Measurements from ENCODE around the gene LGALS1. TPM values are rescaled to one million over a fixed set of nuclear protein-coding genes. Genes with fewer than 3 reads are reported as not detected.

LGALS1 gene
- polyA plus RNA-seq, 1 donor (not counting 4 experiments of a cell fraction or from before 2014, with no cell fraction given), result 2,086 TPM

DNA sequence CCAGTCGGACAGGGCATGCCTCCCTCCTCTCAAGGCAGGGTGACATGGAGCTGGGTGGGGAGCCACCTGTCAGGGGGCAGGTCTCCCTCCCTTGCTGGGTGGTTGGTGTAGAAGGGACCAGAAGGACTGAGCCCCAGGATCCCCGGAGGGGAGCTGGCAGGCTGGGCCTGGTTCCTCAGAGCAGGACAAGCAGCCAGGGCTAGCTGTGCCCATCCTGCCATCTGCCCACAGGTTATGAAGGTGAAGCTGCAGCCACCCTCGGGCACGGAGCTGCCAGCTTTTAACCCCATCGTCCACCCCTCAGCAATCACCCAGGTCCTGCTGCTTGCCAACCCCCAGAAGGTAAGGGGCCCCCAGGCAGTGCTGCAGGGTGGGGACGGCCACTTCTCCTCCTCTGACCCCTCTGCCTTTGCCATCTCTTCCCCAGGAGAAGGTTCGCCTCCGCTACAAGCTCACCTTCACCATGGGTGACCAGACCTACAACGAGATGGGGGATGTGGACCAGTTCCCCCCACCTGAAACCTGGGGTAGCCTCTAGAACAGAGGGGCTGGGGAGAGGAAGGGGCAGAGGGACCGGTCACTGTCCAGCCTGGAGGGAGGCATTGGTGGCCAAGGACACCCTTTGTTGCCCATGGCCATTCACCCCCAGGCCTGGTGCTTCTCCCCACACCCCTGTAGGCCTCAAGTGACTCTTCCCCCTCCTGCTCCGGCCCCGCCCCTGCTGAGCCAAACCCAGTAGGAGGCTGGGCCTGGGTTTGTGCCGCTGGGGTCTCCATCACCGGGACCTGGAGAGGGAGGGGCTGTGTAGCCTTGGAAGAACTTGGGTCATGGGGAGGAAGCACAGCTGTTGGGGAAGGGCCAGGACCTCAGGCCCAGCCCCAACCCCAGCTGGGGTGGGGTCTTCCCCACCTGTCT, 43.0 kb upstream of the LGALS1 start:
- Histone ChIP-seq H3K9ac (ENCODE audit: control insufficient read depth, extremely low read depth, insufficient read depth, low read length) (no peak overlapping the region), H3K4me3 (ENCODE audit: control insufficient read depth in 2 of 3, extremely low read depth in 1 of 3, insufficient read depth in 2 of 3, low read depth in 1 of 3, low read length in 3 of 3) (no peak overlapping the region), H3K9me1 (ENCODE audit: control insufficient read depth, extremely low read depth, insufficient read depth, low read length) (no peaks in the 10 kb centered on the region), H3K27ac (ENCODE audit: control insufficient read depth, insufficient read depth, low read length) (no peak overlapping the region), H3K79me2 (ENCODE audit: control insufficient read depth, insufficient read depth, low read length) (no peaks in the 10 kb centered on the region), H3K4me1 (ENCODE audit: control insufficient read depth, extremely low read depth, insufficient read depth, low read length) (peaks cover 7% of the 10 kb centered on the region), H3K27me3 (ENCODE audit: control insufficient read depth, extremely low read depth, insufficient read depth, low read length) (no peaks in the 10 kb centered on the region), H3K9me3 (ENCODE audit: control insufficient read depth, low read depth, low read length) (no peaks in the 10 kb centered on the region), H3K4me2 (ENCODE audit: control insufficient read depth, extremely low read depth, insufficient read depth, low read depth, low read length) (no peak overlapping the region), H3K36me3 (ENCODE audit: control insufficient read depth in 2 of 2, extremely low read depth in 1 of 2, insufficient read depth in 2 of 2, low read length in 2 of 2) (peaks cover 14 to 18% of the 10 kb centered on the region in 2 experiments), H4K20me1 (ENCODE audit: control insufficient read depth, extremely low read depth, insufficient read depth, low read length) (no peaks in the 10 kb centered on the region), H2AFZ (ENCODE audit: control insufficient read depth, low read length) (no peak overlapping the region)
- TF ChIP-seq EZH2 (IDR thresholded peaks at IDR 0.05; ENCODE audit: low read length), result no peak
- TF ChIP-seq, protein P1, sequence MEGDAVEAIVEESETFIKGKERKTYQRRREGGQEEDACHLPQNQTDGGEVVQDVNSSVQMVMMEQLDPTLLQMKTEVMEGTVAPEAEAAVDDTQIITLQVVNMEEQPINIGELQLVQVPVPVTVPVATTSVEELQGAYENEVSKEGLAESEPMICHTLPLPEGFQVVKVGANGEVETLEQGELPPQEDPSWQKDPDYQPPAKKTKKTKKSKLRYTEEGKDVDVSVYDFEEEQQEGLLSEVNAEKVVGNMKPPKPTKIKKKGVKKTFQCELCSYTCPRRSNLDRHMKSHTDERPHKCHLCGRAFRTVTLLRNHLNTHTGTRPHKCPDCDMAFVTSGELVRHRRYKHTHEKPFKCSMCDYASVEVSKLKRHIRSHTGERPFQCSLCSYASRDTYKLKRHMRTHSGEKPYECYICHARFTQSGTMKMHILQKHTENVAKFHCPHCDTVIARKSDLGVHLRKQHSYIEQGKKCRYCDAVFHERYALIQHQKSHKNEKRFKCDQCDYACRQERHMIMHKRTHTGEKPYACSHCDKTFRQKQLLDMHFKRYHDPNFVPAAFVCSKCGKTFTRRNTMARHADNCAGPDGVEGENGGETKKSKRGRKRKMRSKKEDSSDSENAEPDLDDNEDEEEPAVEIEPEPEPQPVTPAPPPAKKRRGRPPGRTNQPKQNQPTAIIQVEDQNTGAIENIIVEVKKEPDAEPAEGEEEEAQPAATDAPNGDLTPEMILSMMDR (optimal IDR thresholded peaks at IDR 0.05 in 1 of 3, IDR thresholded peaks at IDR 0.05 in 1 of 3, conservative IDR thresholded peaks at IDR 0.05 in 1 of 3; ENCODE audit: extremely low read depth in 1 of 3, insufficient read depth in 2 of 3, low read length in 3 of 3), result no peak
- no peak for DNase-seq (ENCODE audit: low read depth, low spot score)
- dilution Hi-C loops (cut with MboI; ENCODE audit: extremely low pct_ligation_motif_present, low sequenced_read_pairs), result no loop called here
- FAIRE-seq, result no peak

DNA sequence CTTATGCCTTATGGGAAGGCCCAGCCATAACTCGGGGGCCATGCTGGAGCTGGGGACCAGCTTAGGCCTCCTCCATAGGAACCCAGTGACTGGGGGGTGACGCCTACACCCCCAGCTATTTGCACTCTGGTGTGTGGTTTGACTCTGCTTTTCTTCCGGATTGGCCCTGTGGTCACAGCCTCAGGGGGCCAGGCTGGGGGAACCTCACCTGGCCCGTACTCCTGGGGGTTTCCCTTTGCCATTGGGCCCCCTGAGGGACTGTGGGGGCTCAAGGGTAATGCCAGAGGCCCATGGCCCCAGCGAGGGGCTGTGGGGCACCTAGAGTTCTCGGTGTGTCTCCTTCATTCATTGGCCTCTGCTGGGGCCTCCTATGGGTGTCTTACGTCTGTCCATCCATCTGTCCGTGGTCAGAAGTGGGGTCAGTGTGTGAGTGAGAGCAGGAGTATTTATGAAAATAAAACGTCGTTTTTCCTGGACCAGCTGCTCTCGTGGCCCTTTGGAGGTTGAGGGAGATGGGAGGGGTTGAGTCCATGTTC, 42.3 kb upstream of the LGALS1 start:
- Histone ChIP-seq H3K79me2 (ENCODE audit: control insufficient read depth, insufficient read depth, low read length) (no peaks in the 10 kb centered on the region), H3K36me3 (ENCODE audit: control insufficient read depth in 2 of 2, extremely low read depth in 1 of 2, insufficient read depth in 2 of 2, low read length in 2 of 2) (peaks cover 14 to 18% of the 10 kb centered on the region in 2 experiments), H3K27me3 (ENCODE audit: control insufficient read depth, extremely low read depth, insufficient read depth, low read length) (no peaks in the 10 kb centered on the region), H3K9me1 (ENCODE audit: control insufficient read depth, extremely low read depth, insufficient read depth, low read length) (no peaks in the 10 kb centered on the region), H3K4me1 (ENCODE audit: control insufficient read depth, extremely low read depth, insufficient read depth, low read length) (peaks cover 11% of the 10 kb centered on the region), H2AFZ (ENCODE audit: control insufficient read depth, low read length) (no peak overlapping the region), H3K9me3 (ENCODE audit: control insufficient read depth, low read depth, low read length) (no peaks in the 10 kb centered on the region), H3K4me3 (ENCODE audit: control insufficient read depth in 2 of 3, extremely low read depth in 1 of 3, insufficient read depth in 2 of 3, low read depth in 1 of 3, low read length in 3 of 3) (no peak overlapping the region), H3K9ac (ENCODE audit: control insufficient read depth, extremely low read depth, insufficient read depth, low read length) (no peak overlapping the region), H3K4me2 (ENCODE audit: control insufficient read depth, extremely low read depth, insufficient read depth, low read depth, low read length) (no peak overlapping the region), H4K20me1 (ENCODE audit: control insufficient read depth, extremely low read depth, insufficient read depth, low read length) (no peaks in the 10 kb centered on the region), H3K27ac (ENCODE audit: control insufficient read depth, insufficient read depth, low read length) (no peak overlapping the region)
- dilution Hi-C loops (cut with MboI; ENCODE audit: extremely low pct_ligation_motif_present, low sequenced_read_pairs), result no loop called here
- TF ChIP-seq, protein P1 (optimal IDR thresholded peaks at IDR 0.05 in 1 of 3, IDR thresholded peaks at IDR 0.05 in 1 of 3, conservative IDR thresholded peaks at IDR 0.05 in 1 of 3; ENCODE audit: extremely low read depth in 1 of 3, insufficient read depth in 2 of 3, low read length in 3 of 3), result no peak
- no peak for TF ChIP-seq EZH2 (IDR thresholded peaks at IDR 0.05; ENCODE audit: low read length)
- FAIRE-seq (no peak), DNase-seq (ENCODE audit: low read depth, low spot score) (no peak)

Data from keratinocyte (primary cell).